BLaER1 treated with 17β-estradiol and CSF1 and Interleukin-3, amounts not matched to agents 10 nM and 100 nM (cell line): ENCODE measurements around the gene HAPLN1.

Experiments used
- H3K27ac ChIP-seq, 11 experiments: shearing (Covaris generic); formaldehyde crosslinking; 2 replicates each; pipeline ENCODE4 v1.8.1; 2022
- H3K27me3 ChIP-seq, 11 experiments: shearing (Covaris generic); formaldehyde crosslinking; 2 replicates each; pipeline ENCODE4 v1.8.1; 2022
- H3K36me3 ChIP-seq, 11 experiments: shearing (Covaris generic); formaldehyde crosslinking; 2 replicates each; pipeline ENCODE4 v1.8.1; 2022
- H3K4me1 ChIP-seq, 10 experiments: shearing (Covaris generic); formaldehyde crosslinking; 2 replicates each; pipeline ENCODE4 v1.8.1; 2022
- H3K4me2 ChIP-seq, 11 experiments: shearing (Covaris generic); formaldehyde crosslinking; 2 replicates each; pipeline ENCODE4 v1.8.1; 2022
- H3K4me3 ChIP-seq, 10 experiments: shearing (Covaris generic); formaldehyde crosslinking; 2 replicates each; pipeline ENCODE4 v1.8.1; 2022
- H3K9ac ChIP-seq, 11 experiments: shearing (Covaris generic); formaldehyde crosslinking; 2 replicates each; pipeline ENCODE4 v1.8.1; 2022
- H3K9me3 ChIP-seq, 11 experiments: shearing (Covaris generic); formaldehyde crosslinking; replicated peaks in 1 of 11; 2 replicates each; pipeline ENCODE4 v1.8.1; 2022
- H4K20me1 ChIP-seq, 11 experiments: shearing (Covaris generic); formaldehyde crosslinking; 2 replicates each; pipeline ENCODE4 v1.8.1; 2022
- Cebpa-rat ChIP-seq, 11 experiments: shearing (Covaris generic); IDR thresholded peaks; 2 replicates each; pipeline ENCODE4 v1.8.1; 2022

The HAPLN1 gene

GRCh38 chr5:83720836-83721537, at the start of gene HAPLN1:
Gene HAPLN1 (minus strand): TSS chr5:83720855. CDS start chr5:83673523, 47,332 bp downstream.
- peak within 1 kb of the TSS in 6 of 10 experiments; percentile 60 to 73 (median 63); a peak in 11 of 20 replicates for H3K4me3 ChIP-seq
- TF ChIP-seq Cebpa-rat (IDR thresholded peaks at IDR 0.05), result no peak

GRCh38 chr5:83767409-83767992, 46.8 kb upstream of the HAPLN1 start:
- no peak overlapping the region for H3K4me2 ChIP-seq
- H3K9ac ChIP-seq, result no peak overlapping the region
- H4K20me1 ChIP-seq, result no peaks in the 10 kb centered on the region
- TF ChIP-seq Cebpa-rat (IDR thresholded peaks at IDR 0.05), result no peak
- no peaks in the 10 kb centered on the region for H3K36me3 ChIP-seq
- peaks cover 43 to 53% (median 47%) of the 10 kb centered on the region in 11 experiments for H3K9me3 ChIP-seq
- no peaks in the 10 kb centered on the region for H3K27me3 ChIP-seq
- H3K4me1 ChIP-seq, result no peaks in the 10 kb centered on the region
- H3K27ac ChIP-seq, result no peak overlapping the region
- H3K4me3 ChIP-seq, result no peak overlapping the region

More at GRCh38 chr5:83720836-83721537, at the start of gene HAPLN1:
- no peaks in the 10 kb centered on the region for H3K36me3 ChIP-seq
- H3K9me3 ChIP-seq, result no peaks in the 10 kb centered on the region
- H3K4me1 ChIP-seq, result peaks cover 0 to 12% (median 4%) of the 10 kb centered on the region in 10 experiments; a peak in 6 of 20 replicates
- H4K20me1 ChIP-seq, result peaks cover 0 to 6% (median 0%) of the 10 kb centered on the region in 11 experiments; a peak in 4 of 22 replicates
- no peak within 1 kb of the TSS for H3K27ac ChIP-seq
- peak within 1 kb of the TSS; percentile 86 to 99 (median 96); a peak in 16 of 22 replicates for H3K4me2 ChIP-seq
- H3K9ac ChIP-seq, result no peak within 1 kb of the TSS; a peak in 1 of 22 replicates
- H3K27me3 ChIP-seq, result peaks cover 38 to 53% (median 41%) of the 10 kb centered on the region in 11 experiments

- peaks cover 36 to 48% (median 41%) of the 10 kb centered on the region in 11 experiments for H3K9me3 ChIP-seq
- H3K4me2 ChIP-seq, result no peak overlapping the region
- H3K36me3 ChIP-seq, result no peaks in the 10 kb centered on the region
- H3K27me3 ChIP-seq, result no peaks in the 10 kb centered on the region
- H3K27ac ChIP-seq, result no peak overlapping the region
- H3K9ac ChIP-seq, result no peak overlapping the region
- no peaks in the 10 kb centered on the region for H4K20me1 ChIP-seq
- H3K4me3 ChIP-seq, result no peak overlapping the region
- no peaks in the 10 kb centered on the region for H3K4me1 ChIP-seq
- no peak for TF ChIP-seq Cebpa-rat (IDR thresholded peaks at IDR 0.05)
These were observed 43.4 kb upstream of the HAPLN1 start for GRCh38 chr5:83764101-83764500.

GRCh38 chr5:83760579-83760978, 39.9 kb upstream of the HAPLN1 start:
- no peak for TF ChIP-seq Cebpa-rat (IDR thresholded peaks at IDR 0.05)
- H3K4me2 ChIP-seq, result no peak overlapping the region

GRCh38 chr5:83752700-83753099, 32.0 kb upstream of the HAPLN1 start:
- no peak overlapping the region for H3K4me2 ChIP-seq
- no peak overlapping the region for H3K4me3 ChIP-seq
- no peak overlapping the region for H3K27ac ChIP-seq
- no peaks in the 10 kb centered on the region for H3K36me3 ChIP-seq
- peaks cover 0 to 21% (median 0%) of the 10 kb centered on the region in 10 experiments; a peak in 6 of 20 replicates for H3K4me1 ChIP-seq
- H3K9ac ChIP-seq, result no peak overlapping the region
- H4K20me1 ChIP-seq, result no peaks in the 10 kb centered on the region
- H3K27me3 ChIP-seq, result no peaks in the 10 kb centered on the region
- no peak for TF ChIP-seq Cebpa-rat (IDR thresholded peaks at IDR 0.05)
- H3K9me3 ChIP-seq, result peaks cover 0 to 34% (median 24%) of the 10 kb centered on the region in 11 experiments; a peak in 19 of 22 replicates

More at GRCh38 chr5:83760579-83760978, 39.9 kb upstream of the HAPLN1 start:
- Histone ChIP-seq H3K27ac (no peak overlapping the region), H3K9me3 (peaks cover under 1 to 12% (median 6%) of the 10 kb centered on the region in 11 experiments; a peak in 18 of 22 replicates), H3K27me3 (no peaks in the 10 kb centered on the region), H3K4me3 (no peak overlapping the region), H3K4me1 (no peaks in the 10 kb centered on the region), H4K20me1 (no peaks in the 10 kb centered on the region), H3K9ac (no peak overlapping the region), H3K36me3 (no peaks in the 10 kb centered on the region)

GRCh38 chr5:83751201-83751600, 30.5 kb upstream of the HAPLN1 start:
- H4K20me1 ChIP-seq, result no peaks in the 10 kb centered on the region
- H3K4me1 ChIP-seq, result peaks cover 0 to 25% (median 0%) of the 10 kb centered on the region in 10 experiments; a peak in 6 of 20 replicates
- no peaks in the 10 kb centered on the region for H3K27me3 ChIP-seq
- no peak for TF ChIP-seq Cebpa-rat (IDR thresholded peaks at IDR 0.05)
- H3K9me3 ChIP-seq, result peaks cover 0 to 47% (median 27%) of the 10 kb centered on the region in 11 experiments; a peak in 18 of 22 replicates
- peak overlapping the region in 2 of 11 experiments; percentile 15 to 40; a peak in 2 of 22 replicates for H3K4me2 ChIP-seq
- H3K36me3 ChIP-seq, result no peaks in the 10 kb centered on the region
- H3K9ac ChIP-seq, result no peak overlapping the region; a peak in 1 of 22 replicates
- H3K4me3 ChIP-seq, result no peak overlapping the region
- peak overlapping the region in 2 of 11 experiments; percentile 46 to 68; a peak in 3 of 22 replicates for H3K27ac ChIP-seq

- Histone ChIP-seq H3K27ac (peak overlapping the region in 3 of 11 experiments; percentile 37 to 68 (median 61); a peak in 5 of 22 replicates), H3K36me3 (no peaks in the 10 kb centered on the region), H3K9me3 (peaks cover 0 to 47% (median 27%) of the 10 kb centered on the region in 11 experiments; a peak in 18 of 22 replicates), H3K9ac (peak overlapping the region in 2 of 11 experiments; percentile 16 to 34; a peak in 1 of 22 replicates), H3K4me2 (peak overlapping the region in 2 of 11 experiments; percentile 34 to 40; a peak in 5 of 22 replicates), H4K20me1 (no peaks in the 10 kb centered on the region), H3K4me1 (peaks cover 0 to 29% (median 0%) of the 10 kb centered on the region in 10 experiments; a peak in 6 of 20 replicates), H3K4me3 (no peak overlapping the region), H3K27me3 (no peaks in the 10 kb centered on the region)
- TF ChIP-seq Cebpa-rat (IDR thresholded peaks at IDR 0.05), result no peak
These were observed 30.1 kb upstream of the HAPLN1 start for GRCh38 chr5:83750749-83751148.

- no peaks in the 10 kb centered on the region for H4K20me1 ChIP-seq
- H3K27me3 ChIP-seq, result no peaks in the 10 kb centered on the region
- H3K4me1 ChIP-seq, result peaks cover 0 to 32% (median 11%) of the 10 kb centered on the region in 10 experiments; a peak in 13 of 20 replicates
- H3K4me2 ChIP-seq, result peak overlapping the region in 3 of 11 experiments; percentile 12 to 72 (median 68); a peak in 4 of 22 replicates
- H3K9ac ChIP-seq, result no peak overlapping the region
- H3K27ac ChIP-seq, result peak overlapping the region in 3 of 11 experiments; percentile 47 to 65 (median 50); a peak in 4 of 22 replicates
- no peaks in the 10 kb centered on the region for H3K36me3 ChIP-seq
- TF ChIP-seq Cebpa-rat (IDR thresholded peaks at IDR 0.05), result no peak
- H3K4me3 ChIP-seq, result no peak overlapping the region
- peaks cover 0 to 36% (median 23%) of the 10 kb centered on the region in 11 experiments; a peak in 18 of 22 replicates for H3K9me3 ChIP-seq
These were observed 25.2 kb upstream of the HAPLN1 start for GRCh38 chr5:83745816-83746215.

- peaks cover 0 to 24% (median 13%) of the 10 kb centered on the region in 10 experiments; a peak in 13 of 20 replicates for H3K4me1 ChIP-seq
- H3K9ac ChIP-seq, result no peak overlapping the region
- H3K4me2 ChIP-seq, result peak overlapping the region in 6 of 11 experiments; percentile 1 to 72 (median 28); a peak in 9 of 22 replicates
- TF ChIP-seq Cebpa-rat (IDR thresholded peaks at IDR 0.05), result no peak
- H3K27ac ChIP-seq, result peak overlapping the region in 3 of 11 experiments; percentile 47 to 65 (median 50); a peak in 4 of 22 replicates
- H3K36me3 ChIP-seq, result no peaks in the 10 kb centered on the region
- H3K27me3 ChIP-seq, result no peaks in the 10 kb centered on the region
- peaks cover 0 to 26% (median 16%) of the 10 kb centered on the region in 11 experiments; a peak in 17 of 22 replicates for H3K9me3 ChIP-seq
- no peaks in the 10 kb centered on the region for H4K20me1 ChIP-seq
- no peak overlapping the region for H3K4me3 ChIP-seq
These were observed 24.2 kb upstream of the HAPLN1 start for GRCh38 chr5:83744821-83745220.
